Peyer's patch (tissue), 4 donors: ENCODE data around the gene STK32C. TPM values are rescaled to one million over a fixed set of nuclear protein-coding genes. Genes with fewer than 3 reads are reported as not detected.

ENCODE experiments used
- DNase-seq, 3 donors: peaks; one replicate each; pipeline ENCODE4 v3.0.0-alpha.2; 2017 to 2019
- H3K27ac ChIP-seq, 4 donors: fragments of 200-600 bp; sonication (generic); one replicate each; pipeline ENCODE4 v1.5.1; 2016 to 2019
- H3K27me3 ChIP-seq, 2 donors: fragments of 200-600 bp; sonication (generic); one replicate each; pipeline ENCODE4 v1.5.1; 2019
- H3K36me3 ChIP-seq, 3 donors: fragments of 200-600 bp; sonication (generic); one replicate each; pipeline ENCODE4 v1.5.1; 2016 to 2019
- H3K4me1 ChIP-seq, 4 donors: fragments of 200-600 bp; sonication (generic); one replicate each; pipeline ENCODE4 v1.5.1; 2016 to 2019
- H3K4me3 ChIP-seq, 4 donors: fragments of 200-600 bp; sonication (generic); 1 replicate in 3 of 4; 2 replicates in 1 of 4; pipeline ENCODE4 v1.5.1; 2016 to 2019; ENCODE audit warnings: mild to moderate bottlenecking in 1 of 4
- H3K9me3 ChIP-seq, 4 donors: fragments of 200-600 bp; sonication (generic); one replicate each; pipeline ENCODE4 v1.5.1; 2016 to 2019; ENCODE audit warnings: mild to moderate bottlenecking in 1 of 4
- POLR2A ChIP-seq, 2 donors: fragments of 450-650 bp; IDR thresholded peaks; one replicate each; pipeline ENCODE4 v1.5.1; 2017; ENCODE audit warnings: antibody characterized with exemption in 2 of 2, mild to moderate bottlenecking in 2 of 2, moderate library complexity in 2 of 2
- total RNA-seq, 4 donors: library from RNA; depleted of rRNA; stranded (reverse); fragments of >200 nt; gene quantifications; one replicate each; pipeline ENCODE4 v1.1.0, GENCODE V29; 2016
- TF ChIP-seq, protein P1 (sequence below), 6 experiments: fragments of 450-650 bp in 4 of 6; fragments of 200-600 bp in 2 of 6; sonication (generic) in 1 of 6; IDR thresholded peaks; one replicate each; pipeline ENCODE4 v1.5.1; 2017 to 2019; ENCODE audit warnings: antibody characterized with exemption in 6 of 6, mild to moderate bottlenecking in 3 of 6, moderate library complexity in 1 of 6

Gene STK32C
- 10 to 100 TPM in 1 of 4 donors, 1 to 10 TPM in 2, under 1 TPM in 1; 0.35 to 23.9 (median 4.4) TPM for total RNA-seq

DNA sequence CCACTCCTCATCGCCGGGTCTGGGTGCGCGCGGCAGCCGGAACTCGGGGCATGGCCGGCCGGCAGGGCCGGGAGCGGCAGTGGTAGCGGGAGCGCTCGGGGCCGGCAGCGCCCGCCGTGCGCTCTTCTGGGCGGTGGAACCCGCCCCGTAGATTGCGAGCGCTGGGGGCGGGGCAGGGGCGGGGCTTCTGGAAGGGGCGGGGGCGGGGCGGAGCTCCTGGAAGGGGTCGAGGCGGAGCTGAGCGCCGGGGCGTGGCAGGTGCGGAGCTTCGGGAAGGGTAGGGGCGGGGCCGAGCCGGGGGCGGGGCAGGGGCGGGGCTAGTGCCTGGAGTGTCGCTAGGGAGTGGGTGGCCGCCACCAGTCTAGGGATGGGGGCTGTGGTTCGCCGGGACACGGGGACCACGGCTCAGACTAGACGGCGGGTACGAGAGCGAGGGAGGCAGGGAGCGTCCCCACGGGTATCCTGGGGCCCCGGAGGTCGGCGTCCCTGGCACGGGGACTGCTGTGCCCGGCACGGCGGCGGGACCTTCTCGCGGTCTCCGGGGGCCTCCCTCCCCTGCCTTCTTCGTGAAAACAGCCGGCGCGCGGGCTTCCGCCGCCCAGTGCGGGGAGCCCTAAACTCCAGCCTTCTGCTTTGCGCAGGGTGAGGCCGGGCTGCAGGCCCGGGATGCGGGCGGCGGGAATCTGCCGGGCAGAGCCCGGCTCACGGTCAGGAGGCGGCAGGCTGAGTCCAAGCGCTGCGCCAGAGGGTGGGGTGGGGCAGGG is at the start of gene STK32C:
STK32C (minus strand) TSS at position 128 of the 764 bp plus-strand sequence; CDS start at position 11, 117 bp downstream.
- DNase-seq = peak; percentile 93 to 98 (median 96)
- peak within 1 kb of the TSS; percentile 55 to 88 (median 72) for H3K4me3 ChIP-seq
- H3K36me3 ChIP-seq = no peaks in the 10 kb centered on the region
- TF ChIP-seq, protein P1, sequence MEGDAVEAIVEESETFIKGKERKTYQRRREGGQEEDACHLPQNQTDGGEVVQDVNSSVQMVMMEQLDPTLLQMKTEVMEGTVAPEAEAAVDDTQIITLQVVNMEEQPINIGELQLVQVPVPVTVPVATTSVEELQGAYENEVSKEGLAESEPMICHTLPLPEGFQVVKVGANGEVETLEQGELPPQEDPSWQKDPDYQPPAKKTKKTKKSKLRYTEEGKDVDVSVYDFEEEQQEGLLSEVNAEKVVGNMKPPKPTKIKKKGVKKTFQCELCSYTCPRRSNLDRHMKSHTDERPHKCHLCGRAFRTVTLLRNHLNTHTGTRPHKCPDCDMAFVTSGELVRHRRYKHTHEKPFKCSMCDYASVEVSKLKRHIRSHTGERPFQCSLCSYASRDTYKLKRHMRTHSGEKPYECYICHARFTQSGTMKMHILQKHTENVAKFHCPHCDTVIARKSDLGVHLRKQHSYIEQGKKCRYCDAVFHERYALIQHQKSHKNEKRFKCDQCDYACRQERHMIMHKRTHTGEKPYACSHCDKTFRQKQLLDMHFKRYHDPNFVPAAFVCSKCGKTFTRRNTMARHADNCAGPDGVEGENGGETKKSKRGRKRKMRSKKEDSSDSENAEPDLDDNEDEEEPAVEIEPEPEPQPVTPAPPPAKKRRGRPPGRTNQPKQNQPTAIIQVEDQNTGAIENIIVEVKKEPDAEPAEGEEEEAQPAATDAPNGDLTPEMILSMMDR (IDR thresholded peaks at IDR 0.05) = no peak
- TF ChIP-seq POLR2A (IDR thresholded peaks at IDR 0.05) = no peak
- no peaks in the 10 kb centered on the region for H3K9me3 ChIP-seq
- no peaks in the 10 kb centered on the region for H3K27me3 ChIP-seq
- peak within 1 kb of the TSS; percentile 53 to 80 (median 68) for H3K27ac ChIP-seq
- peaks cover 0 to 19% (median 9%) of the 10 kb centered on the region in 4 donors for H3K4me1 ChIP-seq

DNA sequence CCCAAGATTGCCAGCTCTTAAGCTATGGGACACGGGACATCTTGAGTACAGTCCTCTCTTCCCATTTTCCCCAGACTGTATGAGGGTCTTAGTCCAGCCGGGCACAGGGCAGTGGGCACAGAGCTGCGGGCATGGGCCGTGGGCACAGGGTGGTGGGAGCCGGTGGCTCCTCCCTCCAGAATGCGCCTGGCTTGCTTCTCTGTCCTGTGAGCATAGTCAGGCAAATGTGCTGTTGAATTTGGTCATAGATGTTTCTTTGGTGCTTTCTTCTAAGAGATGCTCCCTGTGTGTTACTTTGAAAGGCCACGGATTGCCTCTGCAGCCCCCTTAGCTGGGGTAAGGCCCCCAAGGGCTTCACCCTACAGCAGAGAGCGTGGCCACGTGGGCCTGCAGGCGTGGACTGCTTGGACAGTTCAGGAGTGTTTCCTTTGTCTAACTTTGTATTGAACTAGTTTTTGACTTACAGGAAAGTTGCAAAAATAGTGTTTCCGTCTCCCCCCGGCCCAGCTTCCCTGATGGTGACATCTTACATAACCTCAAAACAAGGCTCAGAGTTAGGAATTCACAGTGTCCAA is 49.0 kb upstream of the STK32C start:
- peak in 1 of 3 donors; percentile 5 for DNase-seq
- no peak overlapping the region for H3K27ac ChIP-seq
- H3K36me3 ChIP-seq = peaks cover 0 to 3% (median 0%) of the 10 kb centered on the region in 3 donors
- no peaks in the 10 kb centered on the region for H3K9me3 ChIP-seq
- no peak overlapping the region for H3K4me3 ChIP-seq
- no peaks in the 10 kb centered on the region for H3K27me3 ChIP-seq
- no peaks in the 10 kb centered on the region for H3K4me1 ChIP-seq
- TF ChIP-seq POLR2A (IDR thresholded peaks at IDR 0.05) = no peak
- TF ChIP-seq, protein P1 (IDR thresholded peaks at IDR 0.05) = no peak

DNA sequence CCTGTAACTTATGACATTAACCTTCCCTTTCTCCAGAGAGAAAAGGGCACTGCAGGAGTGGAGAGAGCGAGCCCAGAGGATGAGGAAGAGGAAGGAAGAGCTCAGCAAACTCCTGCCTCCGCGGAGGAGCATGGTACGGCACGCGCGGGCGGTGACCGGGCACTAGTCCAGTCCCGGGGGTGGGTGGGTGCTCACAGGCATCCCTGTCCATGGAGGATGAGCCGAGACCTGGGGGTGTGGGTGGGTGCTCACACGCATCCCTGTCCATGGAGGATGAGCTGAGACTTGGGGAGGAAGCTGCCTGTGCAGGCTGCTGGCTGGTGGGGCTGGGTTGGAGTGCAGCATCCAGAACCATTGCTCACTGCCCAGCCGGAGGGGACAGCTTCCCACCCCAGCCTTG is 48.0 kb upstream of the STK32C start:
- Histone ChIP-seq H3K27ac (no peak overlapping the region), H3K4me1 (no peaks in the 10 kb centered on the region), H3K36me3 (no peaks in the 10 kb centered on the region), H3K27me3 (no peaks in the 10 kb centered on the region), H3K9me3 (no peaks in the 10 kb centered on the region), H3K4me3 (no peak overlapping the region)
- peak in 2 of 3 donors; percentile 31 to 35 for DNase-seq
- TF ChIP-seq, protein P1 (IDR thresholded peaks at IDR 0.05) = no peak
- no peak for TF ChIP-seq POLR2A (IDR thresholded peaks at IDR 0.05)

DNA sequence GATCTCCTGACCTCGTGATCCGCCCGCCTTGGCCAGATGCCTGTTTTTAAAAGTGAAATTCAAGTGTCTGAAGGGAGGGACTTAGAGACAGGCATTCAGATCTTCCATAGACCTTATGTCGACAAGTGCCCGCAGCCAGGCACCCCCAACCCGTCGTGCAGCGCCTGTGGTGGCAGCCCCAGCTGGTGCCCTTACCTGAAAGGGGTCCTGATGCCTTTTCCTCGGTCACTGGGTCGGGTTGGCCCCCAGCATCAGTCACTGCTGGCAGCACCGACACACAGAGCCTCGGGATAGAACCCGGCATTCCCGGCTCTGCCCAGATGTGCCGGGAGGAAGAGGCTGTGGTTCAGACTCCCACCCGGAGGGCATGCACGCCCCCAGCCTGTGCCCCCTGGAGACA is 47.5 kb upstream of the STK32C start:
- Histone ChIP-seq H3K27me3 (no peaks in the 10 kb centered on the region), H3K4me1 (no peaks in the 10 kb centered on the region), H3K36me3 (no peaks in the 10 kb centered on the region), H3K27ac (no peak overlapping the region), H3K9me3 (no peaks in the 10 kb centered on the region), H3K4me3 (no peak overlapping the region)
- peak in 2 of 3 donors; percentile 39 to 41 for DNase-seq
- no peak for TF ChIP-seq POLR2A (IDR thresholded peaks at IDR 0.05)
- TF ChIP-seq, protein P1 (IDR thresholded peaks at IDR 0.05) = no peak

DNA sequence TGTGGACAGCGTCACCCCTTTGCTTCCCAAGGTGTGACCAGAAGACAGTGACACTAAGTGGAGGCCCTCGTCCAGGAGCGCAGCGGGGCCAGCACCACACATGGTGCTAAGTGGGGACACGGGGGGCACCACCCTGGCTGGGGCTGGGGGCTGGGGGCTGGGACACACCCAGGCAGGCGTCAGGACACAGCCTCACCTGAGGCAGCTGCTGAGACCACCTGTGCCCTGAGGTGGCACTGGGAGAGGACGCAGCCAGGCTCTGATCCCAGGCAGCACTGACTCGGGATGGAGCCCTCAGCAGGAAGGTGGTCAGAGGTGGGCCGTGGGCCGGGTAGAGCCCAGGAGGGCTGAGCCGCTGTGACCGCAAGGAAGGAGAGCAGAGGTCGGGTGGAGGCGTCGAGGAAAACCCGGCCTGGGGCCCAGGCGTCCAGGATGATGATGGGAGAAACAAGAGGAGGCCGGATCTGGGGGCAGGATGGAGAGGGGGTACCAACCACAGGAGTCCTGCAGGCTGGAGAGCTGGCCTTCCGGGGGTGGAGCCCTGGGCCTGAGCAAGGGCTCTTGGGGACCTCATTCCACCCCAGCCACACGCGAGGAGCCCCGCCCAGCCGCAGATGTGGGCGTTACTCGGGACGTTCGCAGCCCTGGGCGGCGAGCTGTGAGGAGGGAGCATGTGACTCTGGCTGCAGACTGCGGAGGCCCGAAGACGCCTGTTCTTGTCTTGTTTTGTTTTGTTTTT is 46.8 kb upstream of the STK32C start:
- TF ChIP-seq POLR2A (IDR thresholded peaks at IDR 0.05) = no peak
- TF ChIP-seq, protein P1 (IDR thresholded peaks at IDR 0.05) = no peak
- H3K4me1 ChIP-seq = no peaks in the 10 kb centered on the region
- no peak overlapping the region for H3K27ac ChIP-seq
- H3K4me3 ChIP-seq = no peak overlapping the region
- no peaks in the 10 kb centered on the region for H3K36me3 ChIP-seq
- peak in 2 of 3 donors; percentile 35 to 37 for DNase-seq
- H3K9me3 ChIP-seq = no peaks in the 10 kb centered on the region
- no peaks in the 10 kb centered on the region for H3K27me3 ChIP-seq
